AG08395 (cell line): ENCODE data around the gene HIGD1A.

Experiments used
- DNase-seq: peaks from one replicate; pipeline ENCODE4 v3.0.0; 2012; ENCODE audit warnings: mixed read lengths, low spot score

The HIGD1A gene

GRCh38 chr3:42799376-42799775 is 4.9 kb downstream of the HIGD1A start:
- no peak for DNase-seq

GRCh38 chr3:42796332-42796885 is 7.9 kb downstream of the HIGD1A start:
- DNase-seq = no peak

- no peak for DNase-seq
Measured at GRCh38 chr3:42795621-42796181, 8.6 kb downstream of the HIGD1A start.

GRCh38 chr3:42790714-42791229 is 13.5 kb downstream of the HIGD1A start:
- DNase-seq = no peak

- no peak for DNase-seq
Measured at GRCh38 chr3:42786631-42787030, 17.7 kb downstream of the HIGD1A start.

- DNase-seq = no peak
Measured at GRCh38 chr3:42786212-42786611, 18.1 kb downstream of the HIGD1A start.

- peak; percentile 77 for DNase-seq
Measured at GRCh38 chr3:42780892-42781700, 23.2 kb downstream of the HIGD1A start.

GRCh38 chr3:42780398-42780797 is 23.9 kb downstream of the HIGD1A start:
- no peak for DNase-seq

GRCh38 chr3:42778644-42779043 is 25.6 kb downstream of the HIGD1A start:
- DNase-seq = peak; percentile 40

- no peak for DNase-seq
Measured at GRCh38 chr3:42773409-42773751, 30.9 kb downstream of the HIGD1A start.

GRCh38 chr3:42772670-42773408 is 31.5 kb downstream of the HIGD1A start, which contains the start of gene CCDC13:
TSS of gene CCDC13 (minus strand) at chr3:42773253. CDS start at chr3:42758345, 14,908 bp downstream.
- peak; percentile 91 for DNase-seq

- no peak for DNase-seq
Measured at GRCh38 chr3:42771271-42771670, 33.0 kb downstream of the HIGD1A start.

- DNase-seq = no peak
Measured at GRCh38 chr3:42769477-42770131, 34.7 kb downstream of the HIGD1A start.

GRCh38 chr3:42764561-42765295 is 39.6 kb downstream of the HIGD1A start:
- no peak for DNase-seq

- no peak for DNase-seq
Measured at GRCh38 chr3:42764115-42764514, 40.2 kb downstream of the HIGD1A start.

- DNase-seq = no peak
Measured at GRCh38 chr3:42763021-42763420, 41.3 kb downstream of the HIGD1A start.

GRCh38 chr3:42762046-42762724 is 42.1 kb downstream of the HIGD1A start:
- DNase-seq = peak; percentile 27

- no peak for DNase-seq
Measured at GRCh38 chr3:42758126-42758525, 46.2 kb downstream of the HIGD1A start.

- no peak for DNase-seq
Measured at GRCh38 chr3:42756681-42757213, 47.5 kb downstream of the HIGD1A start.
